ENCODE data around the gene CTIF. TPM values are rescaled to one million over a fixed set of nuclear protein-coding genes. Genes with fewer than 3 reads are reported as not detected.
A peak's percentile ranks its signal among the peaks of the same experiment; 100 is the strongest.

The CTIF gene
- polyA plus RNA-seq, 1 of the 3 experiments (the other 2 are of a cell fraction) = 47.2 TPM

- no peaks in the 10 kb centered on the region for H3K9me3 ChIP-seq
- no peaks in the 10 kb centered on the region for H3K27me3 ChIP-seq (ENCODE audit: insufficient read depth)
- H3K36me3 ChIP-seq (replicated peaks in 1 of 2; ENCODE audit: control insufficient read depth in 1 of 2, insufficient read depth in 2 of 2, low read length in 1 of 2) = peaks cover 7 to 29% of the 10 kb centered on the region in 2 experiments
- WGBS (ENCODE audit: low lambda C conversion rate) = 100% methylated on average over 2 of the region's 5 CpGs
- no peak overlapping the region for H2AFZ ChIP-seq (ENCODE audit: low read depth)
- CTCF ChIA-PET = interaction anchor here (0.6 to 2.7 kb wide), 37 partner anchors 7 to 404 kb away, joined by 3 to 21 read pairs (median 4); no protein-coding TSS in a partner anchor
- H3F3A ChIP-seq (replicated peaks; ENCODE audit: insufficient read depth) = peaks cover 11% of the 10 kb centered on the region
- H3K4me2 ChIP-seq = no peak overlapping the region
- no peak overlapping the region for H3K4me3 ChIP-seq (ENCODE audit: low read depth in 2 of 2, low read length in 1 of 2)
- H3K9ac ChIP-seq = no peak overlapping the region
- POLR2A ChIA-PET = no interaction called here
- peak overlapping the region in 1 of 2 experiments; percentile 58; a peak in 2 of 4 replicates for H3K27ac ChIP-seq (ENCODE audit: low read depth in 2 of 2, low read length in 1 of 2)
- no peak for DNase-seq
- no peak for TF ChIP-seq USF2 (IDR thresholded peaks at IDR 0.05; ENCODE audit: borderline replicate concordance, low read depth, low read length)
- no peak for TF ChIP-seq NRF1 (IDR thresholded peaks at IDR 0.05; ENCODE audit: low read depth, low read length)
- peaks cover 46% of the 10 kb centered on the region for H3K79me2 ChIP-seq (ENCODE audit: insufficient read depth)
- H3K9me2 ChIP-seq = no peaks in the 10 kb centered on the region
- 0 out of 2 replicates have a peak, but pooled peaks cover 4% of the 10 kb centered on the region for H4K20me1 ChIP-seq (ENCODE audit: insufficient read depth)
- peaks cover 24 to 50% of the 10 kb centered on the region in 2 experiments for H3K4me1 ChIP-seq (ENCODE audit: control insufficient read depth in 1 of 2, insufficient read depth in 2 of 2, low read depth in 1 of 2, low read length in 1 of 2)
Measured at GRCh38 chr18:48776156-48776555, 237.3 kb downstream of the CTIF start.

GRCh38 chr18:48776641-48777025, 237.8 kb downstream of the CTIF start:
- DNase-seq = no peak
- Histone ChIP-seq H3K4me2 (no peak overlapping the region), H3K36me3 (replicated peaks in 1 of 2; ENCODE audit: control insufficient read depth in 1 of 2, insufficient read depth in 2 of 2, low read length in 1 of 2) (peaks cover 7 to 28% of the 10 kb centered on the region in 2 experiments), H3K4me3 (ENCODE audit: low read depth in 2 of 2, low read length in 1 of 2) (no peak overlapping the region), H3K79me2 (ENCODE audit: insufficient read depth) (peaks cover 50% of the 10 kb centered on the region), H3K9me3 (no peaks in the 10 kb centered on the region), H3K9ac (no peak overlapping the region), H3K4me1 (ENCODE audit: control insufficient read depth in 1 of 2, insufficient read depth in 2 of 2, low read depth in 1 of 2, low read length in 1 of 2) (peaks cover 28 to 53% of the 10 kb centered on the region in 2 experiments), H2AFZ (ENCODE audit: low read depth) (no peak overlapping the region), H3K27me3 (ENCODE audit: insufficient read depth) (no peaks in the 10 kb centered on the region), H4K20me1 (ENCODE audit: insufficient read depth) (0 out of 2 replicates have a peak, but pooled peaks cover 4% of the 10 kb centered on the region), H3K27ac (ENCODE audit: low read depth in 2 of 2, low read length in 1 of 2) (peak overlapping the region in 1 of 2 experiments; percentile 58; a peak in 3 of 4 replicates), H3K9me2 (no peaks in the 10 kb centered on the region), H3F3A (replicated peaks; ENCODE audit: insufficient read depth) (peaks cover 16% of the 10 kb centered on the region)
- ChIA-PET POLR2A (interaction anchor here (1.6 kb wide), 1 partner anchor 175 kb away, joined by 5 read pairs; no protein-coding TSS in a partner anchor), CTCF (interaction anchor here (0.6 to 2.7 kb wide), 41 partner anchors 8 to 422 kb away, joined by 3 to 21 read pairs (median 4); no protein-coding TSS in a partner anchor)
- TF ChIP-seq CHD2 (IDR thresholded peaks at IDR 0.05; ENCODE audit: low read length, partially characterized antibody) (no peak), JUND (IDR thresholded peaks at IDR 0.05) (no peak), GATA2 (CRISPR knock-in tag; IDR thresholded peaks at IDR 0.05) (no peak), IRF3 (IDR thresholded peaks at IDR 0.05; ENCODE audit: low read depth, low read length) (no peak), USF1 (IDR thresholded peaks at IDR 0.05; ENCODE audit: borderline replicate concordance, low read depth) (no peak), TAF1 (IDR thresholded peaks at IDR 0.05; ENCODE audit: borderline replicate concordance, low read depth, low read length) (no peak), MXI1 (IDR thresholded peaks at IDR 0.05; ENCODE audit: low read depth, low read length) (no peak), POLR2AphosphoS5 (IDR thresholded peaks at IDR 0.05; ENCODE audit: low read depth, low read length) (no peak)
- WGBS (ENCODE audit: low lambda C conversion rate) = 73% methylated on average over 3 of the region's 6 CpGs

Data from SK-N-SH (cell line).